IMR-90 (cell line): ENCODE results near the gene ZGLP1.

ENCODE experiments used
- CEBPB ChIP-seq: IDR thresholded peaks from 2 replicates; pipeline ENCODE4 v1.6.1; 2012; ENCODE audit warnings: low read depth, low read length, improper control_type of control experiment
- CTCF ChIP-seq: conservative IDR thresholded peaks from 2 replicates; pipeline ENCODE4 v1.5.1; 2012; ENCODE audit warnings: mild to moderate bottlenecking, low read depth, low read length, improper control_type of control experiment
- ELK1 ChIP-seq: fragments of 150-350 bp; IDR thresholded peaks from 2 replicates; pipeline ENCODE4 v1.6.1; 2016; ENCODE audit warnings: low read depth, mild to moderate bottlenecking, low read length, moderate library complexity, borderline replicate concordance
- FOS ChIP-seq: fragments of 150-350 bp; IDR thresholded peaks from 2 replicates; pipeline ENCODE4 v1.6.1; 2016; ENCODE audit warnings: low read depth, low read length
- POLR2A ChIP-seq: IDR thresholded peaks from 2 replicates; pipeline ENCODE4 v1.6.1; 2012; ENCODE audit warnings: mild to moderate bottlenecking, low read depth, low read length
- RAD21 ChIP-seq: IDR thresholded peaks from 2 replicates; pipeline ENCODE4 v1.6.1; 2012; ENCODE audit warnings: low read length, improper control_type of control experiment
- RCOR1 ChIP-seq: IDR thresholded peaks from 2 replicates; pipeline ENCODE4 v1.6.1; 2012; ENCODE audit warnings: mild to moderate bottlenecking, low read length, improper control_type of control experiment; ENCODE audit not compliant: insufficient replicate concordance
- RFX5 ChIP-seq: IDR thresholded peaks from 2 replicates; pipeline ENCODE4 v1.8.0; 2012; ENCODE audit warnings: low read depth, mild to moderate bottlenecking, low read length, moderate library complexity
- SMC3 ChIP-seq: fragments of 150-350 bp; IDR thresholded peaks from 2 replicates; pipeline ENCODE4 v1.6.1; 2016; ENCODE audit warnings: low read depth, mild to moderate bottlenecking, antibody characterized with exemption, low read length, moderate library complexity

- TF ChIP-seq CTCF, result no peak
- no peak for TF ChIP-seq RFX5
- no peak for TF ChIP-seq POLR2A
- no peak for TF ChIP-seq RCOR1
- TF ChIP-seq CEBPB, result no peak
- TF ChIP-seq RAD21, result no peak
- no peak for TF ChIP-seq ELK1
- no peak for TF ChIP-seq FOS
- TF ChIP-seq SMC3, result no peak
Measured at GRCh38 chr19:10271543-10272086, 38.0 kb downstream of the ZGLP1 start.
